Ishikawa (cell line): Measurements from ENCODE around the gene AVP.

Experiments
- CEBPB ChIP-seq: IDR thresholded peaks from 2 replicates; pipeline ENCODE4 v1.6.1; 2012
- CREB1 ChIP-seq: IDR thresholded peaks from 2 replicates; pipeline ENCODE4 v1.6.1; 2012; ENCODE audit warnings: low read depth
- EGR1 ChIP-seq: IDR thresholded peaks from 2 replicates; pipeline ENCODE4 v1.6.1; 2012
- EP300 ChIP-seq: IDR thresholded peaks from 2 replicates; pipeline ENCODE4 v1.6.1; 2012; ENCODE audit warnings: borderline replicate concordance
- FOXM1 ChIP-seq: IDR thresholded peaks from 2 replicates; pipeline ENCODE4 v1.6.1; 2012; ENCODE audit warnings: low read depth, borderline replicate concordance
- NFIC ChIP-seq: IDR thresholded peaks from 2 replicates; pipeline ENCODE4 v1.6.1; 2012
- RAD21 ChIP-seq: IDR thresholded peaks from 2 replicates; pipeline ENCODE4 v1.6.1; 2012; ENCODE audit warnings: low read depth
- TAF1 ChIP-seq: IDR thresholded peaks from 2 replicates; pipeline ENCODE4 v1.6.1; 2012; ENCODE audit warnings: low read depth, mild to moderate bottlenecking
- TCF12 ChIP-seq: IDR thresholded peaks from 2 replicates; pipeline ENCODE4 v1.6.1; 2012; ENCODE audit warnings: low read depth
- TEAD4 ChIP-seq: IDR thresholded peaks from 2 replicates; pipeline ENCODE4 v1.6.1; 2012
- YY1 ChIP-seq: IDR thresholded peaks from 2 replicates; pipeline ENCODE4 v1.6.1; 2012; ENCODE audit warnings: low read depth
- ZBTB7A ChIP-seq: IDR thresholded peaks from 2 replicates; pipeline ENCODE4 v1.6.1; 2012; ENCODE audit warnings: low read depth
- TF ChIP-seq, protein P1 (sequence below): IDR thresholded peaks from 2 replicates; pipeline ENCODE4 v1.6.1; 2012
- TF ChIP-seq, protein P2 (sequence below): IDR thresholded peaks from 2 replicates; pipeline ENCODE4 v1.6.1; 2012
- TF ChIP-seq, protein P3 (sequence below): IDR thresholded peaks from 2 replicates; pipeline ENCODE4 v1.6.1; 2012; ENCODE audit warnings: low read depth, mild to moderate bottlenecking

Gene AVP

DNA sequence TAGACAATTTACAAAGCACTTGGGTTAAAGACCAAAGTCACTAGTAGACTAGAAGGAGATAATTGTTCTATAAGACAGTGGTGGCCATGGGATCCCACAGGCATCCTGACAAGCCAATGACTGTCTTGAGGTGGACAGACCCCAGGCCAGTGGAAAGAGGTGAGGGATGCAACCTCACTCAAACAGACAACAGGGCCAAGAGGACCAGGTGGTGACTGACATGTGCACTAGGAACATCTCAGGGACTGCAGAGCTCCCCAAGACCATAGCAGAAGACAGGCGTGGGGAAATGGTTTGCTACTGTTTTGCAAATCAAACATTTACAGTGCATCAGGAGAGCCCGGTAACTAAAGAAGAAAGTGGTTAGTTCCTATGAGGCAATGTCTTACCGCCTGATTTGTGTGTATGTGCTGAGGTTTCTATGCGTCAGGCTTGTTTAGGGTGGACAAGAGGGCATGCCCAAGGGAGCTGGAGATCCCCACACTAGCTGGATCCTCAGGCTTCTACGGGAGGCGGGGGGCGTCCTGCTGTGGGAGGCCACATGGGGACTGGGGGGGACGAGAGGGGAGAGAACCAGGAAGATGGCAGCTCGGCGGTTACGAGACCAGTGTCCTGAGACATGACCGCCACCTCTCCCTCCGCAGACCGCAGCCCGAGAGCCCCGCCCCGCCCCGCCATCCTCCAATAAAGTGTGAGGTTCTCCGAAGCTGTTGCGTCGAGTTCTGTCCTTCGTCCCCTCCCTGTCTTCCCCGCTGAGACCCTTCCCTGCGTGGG lies 39.3 kb downstream of the AVP start:
- no peak; the same call in 1 of the 2 replicates for TF ChIP-seq TCF12

DNA sequence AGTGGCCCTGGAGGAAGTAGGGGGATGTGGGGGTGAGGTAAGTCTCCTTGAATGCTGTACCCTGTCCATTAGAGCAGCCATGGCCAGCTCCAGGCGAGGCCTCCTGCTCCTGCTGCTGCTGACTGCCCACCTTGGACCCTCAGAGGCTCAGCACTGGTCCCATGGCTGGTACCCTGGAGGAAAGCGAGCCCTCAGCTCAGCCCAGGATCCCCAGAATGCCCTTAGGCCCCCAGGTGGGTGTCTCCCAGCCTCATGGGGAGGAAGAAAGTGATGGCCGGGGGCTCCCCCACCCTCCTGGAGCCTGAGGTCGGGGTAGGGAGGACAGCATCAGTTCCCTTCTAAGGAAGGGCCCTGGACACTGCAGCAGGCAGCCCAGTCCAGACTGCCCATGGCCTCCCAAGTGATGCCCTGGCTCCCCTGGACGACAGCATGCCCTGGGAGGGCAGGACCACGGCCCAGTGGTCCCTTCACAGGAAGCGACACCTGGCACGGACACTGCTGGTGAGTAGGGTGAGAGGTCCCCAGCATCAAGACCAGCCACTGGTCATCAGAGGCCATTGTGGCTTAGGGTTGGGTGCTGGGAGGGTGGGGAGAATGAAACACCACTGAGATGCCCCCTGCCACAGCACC lies 40.1 kb downstream of the AVP start:
- no peak for TF ChIP-seq NFIC

DNA sequence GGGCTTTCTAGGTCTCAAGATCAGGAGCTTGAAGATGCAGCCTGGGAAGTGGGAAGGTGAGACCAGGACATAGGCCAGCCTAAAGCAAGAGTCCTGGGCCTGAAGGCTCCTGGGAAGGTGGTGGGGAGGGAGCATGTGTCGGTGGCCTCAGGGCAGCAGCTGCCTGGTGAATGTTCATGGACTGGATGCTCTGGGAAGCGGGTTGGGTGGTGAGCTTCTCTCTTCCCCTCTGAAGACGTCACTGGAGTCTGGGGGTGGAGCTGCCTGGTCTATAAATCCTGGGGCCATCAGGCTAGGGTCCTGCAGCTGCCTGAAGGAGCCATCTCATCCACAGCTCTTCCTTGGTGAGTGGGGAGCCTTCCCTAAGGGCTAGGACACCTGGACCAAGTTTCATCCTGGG lies 41.2 kb downstream of the AVP start, which contains the start of gene GNRH2:
GNRH2 (plus strand) TSS at position 301 of the 400 bp plus-strand sequence. CDS start 793 bp downstream, outside the sequence.
- TF ChIP-seq YY1 (no peak), NFIC (no peak), CEBPB (no peak), TCF12 (no peak), TEAD4 (no peak), EP300 (no peak), ZBTB7A (no peak), RAD21 (no peak), CREB1 (no peak), EGR1 (no peak), TAF1 (no peak)
- TF ChIP-seq, protein P1, sequence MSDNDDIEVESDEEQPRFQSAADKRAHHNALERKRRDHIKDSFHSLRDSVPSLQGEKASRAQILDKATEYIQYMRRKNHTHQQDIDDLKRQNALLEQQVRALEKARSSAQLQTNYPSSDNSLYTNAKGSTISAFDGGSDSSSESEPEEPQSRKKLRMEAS, result no peak
- TF ChIP-seq, protein P2, sequence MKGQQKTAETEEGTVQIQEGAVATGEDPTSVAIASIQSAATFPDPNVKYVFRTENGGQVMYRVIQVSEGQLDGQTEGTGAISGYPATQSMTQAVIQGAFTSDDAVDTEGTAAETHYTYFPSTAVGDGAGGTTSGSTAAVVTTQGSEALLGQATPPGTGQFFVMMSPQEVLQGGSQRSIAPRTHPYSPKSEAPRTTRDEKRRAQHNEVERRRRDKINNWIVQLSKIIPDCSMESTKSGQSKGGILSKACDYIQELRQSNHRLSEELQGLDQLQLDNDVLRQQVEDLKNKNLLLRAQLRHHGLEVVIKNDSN, result no peak
- TF ChIP-seq, protein P3, sequence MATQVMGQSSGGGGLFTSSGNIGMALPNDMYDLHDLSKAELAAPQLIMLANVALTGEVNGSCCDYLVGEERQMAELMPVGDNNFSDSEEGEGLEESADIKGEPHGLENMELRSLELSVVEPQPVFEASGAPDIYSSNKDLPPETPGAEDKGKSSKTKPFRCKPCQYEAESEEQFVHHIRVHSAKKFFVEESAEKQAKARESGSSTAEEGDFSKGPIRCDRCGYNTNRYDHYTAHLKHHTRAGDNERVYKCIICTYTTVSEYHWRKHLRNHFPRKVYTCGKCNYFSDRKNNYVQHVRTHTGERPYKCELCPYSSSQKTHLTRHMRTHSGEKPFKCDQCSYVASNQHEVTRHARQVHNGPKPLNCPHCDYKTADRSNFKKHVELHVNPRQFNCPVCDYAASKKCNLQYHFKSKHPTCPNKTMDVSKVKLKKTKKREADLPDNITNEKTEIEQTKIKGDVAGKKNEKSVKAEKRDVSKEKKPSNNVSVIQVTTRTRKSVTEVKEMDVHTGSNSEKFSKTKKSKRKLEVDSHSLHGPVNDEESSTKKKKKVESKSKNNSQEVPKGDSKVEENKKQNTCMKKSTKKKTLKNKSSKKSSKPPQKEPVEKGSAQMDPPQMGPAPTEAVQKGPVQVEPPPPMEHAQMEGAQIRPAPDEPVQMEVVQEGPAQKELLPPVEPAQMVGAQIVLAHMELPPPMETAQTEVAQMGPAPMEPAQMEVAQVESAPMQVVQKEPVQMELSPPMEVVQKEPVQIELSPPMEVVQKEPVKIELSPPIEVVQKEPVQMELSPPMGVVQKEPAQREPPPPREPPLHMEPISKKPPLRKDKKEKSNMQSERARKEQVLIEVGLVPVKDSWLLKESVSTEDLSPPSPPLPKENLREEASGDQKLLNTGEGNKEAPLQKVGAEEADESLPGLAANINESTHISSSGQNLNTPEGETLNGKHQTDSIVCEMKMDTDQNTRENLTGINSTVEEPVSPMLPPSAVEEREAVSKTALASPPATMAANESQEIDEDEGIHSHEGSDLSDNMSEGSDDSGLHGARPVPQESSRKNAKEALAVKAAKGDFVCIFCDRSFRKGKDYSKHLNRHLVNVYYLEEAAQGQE, result no peak

DNA sequence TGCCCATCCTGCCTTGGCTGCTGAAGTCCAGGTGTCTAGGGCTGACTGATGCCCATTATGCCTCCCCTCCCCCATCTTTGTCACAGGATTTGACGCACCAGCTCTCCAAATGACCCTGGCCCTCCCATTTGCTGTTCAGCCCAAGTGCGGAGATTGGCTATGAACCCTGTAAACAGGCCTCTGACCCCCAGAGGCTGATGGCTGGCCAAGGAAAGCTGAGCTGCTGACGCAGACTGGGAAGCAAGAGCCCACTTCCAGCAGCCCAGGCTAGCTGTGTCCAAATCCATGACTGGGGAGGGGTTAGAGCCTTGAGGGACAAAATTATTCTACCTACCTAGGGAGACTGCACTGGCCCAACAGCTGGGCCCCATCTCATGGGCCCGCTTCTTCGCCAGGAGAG lies 41.9 kb downstream of the AVP start:
- TF ChIP-seq TAF1, result no peak
- no peak for TF ChIP-seq TCF12
- TF ChIP-seq EGR1, result no peak
- no peak for TF ChIP-seq FOXM1
- no peak for TF ChIP-seq CEBPB
- TF ChIP-seq, protein P1, result no peak
- no peak for TF ChIP-seq ZBTB7A
- no peak for TF ChIP-seq CREB1
- no peak for TF ChIP-seq RAD21
- TF ChIP-seq NFIC, result no peak
- TF ChIP-seq, protein P3, result no peak
- no peak for TF ChIP-seq YY1
- TF ChIP-seq, protein P2, result no peak
- TF ChIP-seq TEAD4, result no peak

DNA sequence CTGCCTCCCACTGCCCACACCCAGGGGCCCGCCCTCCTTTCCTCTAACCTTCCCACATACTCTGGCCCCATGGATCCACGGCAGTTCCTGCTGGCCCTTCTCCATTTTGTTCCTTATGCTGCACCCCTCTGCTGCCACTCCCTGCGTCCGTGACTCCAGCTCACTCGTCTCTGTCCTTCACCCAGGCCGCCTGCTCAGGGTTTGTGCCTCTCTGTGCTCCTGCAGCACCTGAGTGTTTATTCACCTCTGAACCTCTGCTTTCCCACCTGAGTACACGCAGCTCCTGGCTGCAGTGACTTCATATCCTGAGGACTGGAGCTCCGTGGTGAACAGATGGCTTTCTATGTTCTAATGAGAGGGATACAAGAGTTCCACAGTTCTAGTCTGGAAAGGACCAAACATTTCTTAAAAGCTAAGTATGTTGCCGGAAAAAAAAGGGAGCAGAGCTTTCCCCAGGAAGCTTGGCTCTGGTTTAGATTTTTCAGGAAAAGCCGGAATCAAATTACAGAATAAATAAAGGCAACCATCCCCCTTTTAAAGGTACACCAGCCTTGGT lies 42.6 kb downstream of the AVP start:
- TF ChIP-seq NFIC (no peak), TAF1 (no peak), YY1 (no peak), RAD21 (no peak)

DNA sequence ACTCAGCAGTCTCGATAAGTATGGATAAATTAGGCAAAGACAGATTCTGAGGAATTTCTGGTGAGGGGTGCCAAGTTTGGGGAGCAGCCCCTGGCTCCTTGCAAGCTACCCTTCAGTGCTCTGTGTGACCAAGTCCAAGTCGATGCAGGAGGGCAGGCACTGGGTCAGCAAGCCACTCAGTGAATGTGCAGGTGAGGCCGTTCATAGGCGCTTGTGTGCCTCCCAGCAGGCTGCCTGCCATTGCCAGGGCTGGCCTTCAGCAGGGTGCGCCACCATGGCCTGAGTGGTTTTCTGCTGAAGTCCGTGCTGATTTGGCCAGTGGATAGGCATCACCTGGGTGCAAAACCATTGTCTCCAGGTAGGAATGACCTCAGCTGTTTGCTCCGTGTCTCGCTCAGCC lies 44.4 kb downstream of the AVP start:
- no peak for TF ChIP-seq NFIC
- TF ChIP-seq RAD21, result no peak
- TF ChIP-seq, protein P1, result no peak
- no peak for TF ChIP-seq YY1
